Ishikawa (cell line): ENCODE results near the gene ZNF821.

Experiments used
- CEBPB ChIP-seq: IDR thresholded peaks from 2 replicates; pipeline ENCODE4 v1.6.1; 2012
- CREB1 ChIP-seq: IDR thresholded peaks from 2 replicates; pipeline ENCODE4 v1.6.1; 2012; ENCODE audit warnings: low read depth
- EP300 ChIP-seq: IDR thresholded peaks from 2 replicates; pipeline ENCODE4 v1.6.1; 2012; ENCODE audit warnings: borderline replicate concordance
- MAX ChIP-seq: IDR thresholded peaks from 2 replicates; pipeline ENCODE4 v1.6.1; 2012
- RAD21 ChIP-seq: IDR thresholded peaks from 2 replicates; pipeline ENCODE4 v1.6.1; 2012; ENCODE audit warnings: low read depth
- TAF1 ChIP-seq: IDR thresholded peaks from 2 replicates; pipeline ENCODE4 v1.6.1; 2012; ENCODE audit warnings: low read depth, mild to moderate bottlenecking
- TCF12 ChIP-seq: IDR thresholded peaks from 2 replicates; pipeline ENCODE4 v1.6.1; 2012; ENCODE audit warnings: low read depth
- YY1 ChIP-seq: IDR thresholded peaks from 2 replicates; pipeline ENCODE4 v1.6.1; 2012; ENCODE audit warnings: low read depth

DNA sequence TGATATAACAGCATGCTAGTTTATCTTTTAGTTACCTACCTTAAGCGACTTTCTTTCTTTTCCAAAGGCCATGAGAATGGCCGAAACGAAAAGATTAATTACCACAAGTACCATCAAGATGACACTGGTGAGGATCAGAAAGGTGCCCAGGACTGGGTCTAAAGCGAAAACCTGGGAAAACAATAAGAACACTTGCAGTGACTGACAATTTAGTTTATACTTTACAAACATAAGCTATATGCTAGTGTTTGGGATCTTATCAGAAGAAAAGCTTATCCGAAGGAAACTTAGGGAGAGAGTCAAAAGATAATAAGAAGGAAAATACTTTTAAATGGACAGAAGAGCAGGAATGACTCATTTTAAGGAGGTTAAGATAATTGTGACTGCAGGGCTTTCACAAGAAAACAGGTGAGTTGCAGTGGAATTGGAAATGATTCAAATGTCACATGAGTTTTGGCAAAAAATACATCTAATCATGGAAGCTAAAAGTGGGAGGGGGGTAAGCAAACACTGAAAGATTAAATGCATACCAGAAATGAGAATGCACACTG is 46.1 kb upstream of the ZNF821 start:
- TF ChIP-seq CEBPB (no peak), YY1 (no peak), EP300 (no peak), MAX (no peak), TAF1 (no peak), CREB1 (no peak), TCF12 (no peak), RAD21 (no peak)
